ENCODE data around the gene LRRC61.

Gene LRRC61

DNA sequence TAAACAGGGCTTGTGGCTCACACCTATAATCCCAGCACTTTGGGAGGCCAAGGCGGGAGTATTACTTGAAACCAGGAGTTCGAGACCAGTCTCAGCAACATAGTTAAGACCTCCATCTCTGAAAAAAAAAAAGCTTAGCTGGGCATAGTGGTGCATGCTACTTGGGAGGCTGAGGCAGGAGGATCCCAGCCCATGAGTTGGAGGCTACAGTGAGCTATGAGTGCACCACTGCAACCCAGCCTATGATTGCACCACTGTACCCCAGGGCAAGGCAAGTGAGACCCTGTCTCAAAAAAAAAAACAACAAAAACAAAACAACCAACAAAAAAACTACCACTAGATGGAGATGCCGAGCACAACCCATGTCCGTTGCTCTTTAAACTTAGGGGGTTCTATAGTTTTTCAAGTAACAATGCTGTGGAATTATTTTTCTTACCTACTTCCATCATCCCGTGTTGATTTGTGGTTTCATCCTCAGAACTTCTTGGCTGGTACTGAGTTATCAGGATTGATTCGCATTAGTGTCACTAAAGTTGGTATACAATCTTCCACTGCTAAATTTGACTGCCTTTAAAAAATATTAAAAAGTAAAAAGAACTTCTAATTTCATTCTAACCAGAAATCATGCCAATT, 33.2 kb downstream of the LRRC61 start:
- no peak for DNase-seq (ENCODE audit: extremely low read depth, low read depth)

DNA sequence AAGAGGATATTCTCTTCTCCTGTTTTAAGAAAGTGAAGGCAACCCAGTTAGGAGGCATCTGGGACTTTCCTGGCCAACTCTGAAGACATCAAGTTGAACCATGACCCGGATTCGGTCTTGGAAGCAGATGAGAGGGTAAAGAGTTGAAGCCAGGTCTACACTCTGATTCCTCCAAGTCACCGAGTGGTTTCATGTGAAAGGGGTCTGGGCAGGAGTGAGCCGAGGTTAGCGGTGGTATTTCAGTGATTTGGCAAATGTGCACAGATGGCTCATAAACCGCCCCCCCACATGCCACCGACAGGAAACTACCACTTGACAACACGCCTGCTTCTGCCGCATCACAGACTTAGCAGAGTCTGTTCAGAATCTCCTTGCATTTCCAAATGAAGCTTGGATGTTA, 34.1 kb downstream of the LRRC61 start:
- TF ChIP-seq, protein P1, sequence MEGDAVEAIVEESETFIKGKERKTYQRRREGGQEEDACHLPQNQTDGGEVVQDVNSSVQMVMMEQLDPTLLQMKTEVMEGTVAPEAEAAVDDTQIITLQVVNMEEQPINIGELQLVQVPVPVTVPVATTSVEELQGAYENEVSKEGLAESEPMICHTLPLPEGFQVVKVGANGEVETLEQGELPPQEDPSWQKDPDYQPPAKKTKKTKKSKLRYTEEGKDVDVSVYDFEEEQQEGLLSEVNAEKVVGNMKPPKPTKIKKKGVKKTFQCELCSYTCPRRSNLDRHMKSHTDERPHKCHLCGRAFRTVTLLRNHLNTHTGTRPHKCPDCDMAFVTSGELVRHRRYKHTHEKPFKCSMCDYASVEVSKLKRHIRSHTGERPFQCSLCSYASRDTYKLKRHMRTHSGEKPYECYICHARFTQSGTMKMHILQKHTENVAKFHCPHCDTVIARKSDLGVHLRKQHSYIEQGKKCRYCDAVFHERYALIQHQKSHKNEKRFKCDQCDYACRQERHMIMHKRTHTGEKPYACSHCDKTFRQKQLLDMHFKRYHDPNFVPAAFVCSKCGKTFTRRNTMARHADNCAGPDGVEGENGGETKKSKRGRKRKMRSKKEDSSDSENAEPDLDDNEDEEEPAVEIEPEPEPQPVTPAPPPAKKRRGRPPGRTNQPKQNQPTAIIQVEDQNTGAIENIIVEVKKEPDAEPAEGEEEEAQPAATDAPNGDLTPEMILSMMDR (IDR thresholded peaks at IDR 0.05; ENCODE audit: low read depth, low read length, missing control alignments), result no peak
- no peak overlapping the region for H3K4me3 ChIP-seq (replicated peaks; ENCODE audit: low read depth, low read length)
- no peak for DNase-seq (ENCODE audit: extremely low read depth, low read depth)

More for the DNA sequence above, 33.2 kb downstream of the LRRC61 start:
- TF ChIP-seq, protein P1 (IDR thresholded peaks at IDR 0.05; ENCODE audit: low read depth, low read length, missing control alignments), result peak; percentile 68
- no peak overlapping the region for H3K4me3 ChIP-seq (replicated peaks; ENCODE audit: low read depth, low read length)

DNA sequence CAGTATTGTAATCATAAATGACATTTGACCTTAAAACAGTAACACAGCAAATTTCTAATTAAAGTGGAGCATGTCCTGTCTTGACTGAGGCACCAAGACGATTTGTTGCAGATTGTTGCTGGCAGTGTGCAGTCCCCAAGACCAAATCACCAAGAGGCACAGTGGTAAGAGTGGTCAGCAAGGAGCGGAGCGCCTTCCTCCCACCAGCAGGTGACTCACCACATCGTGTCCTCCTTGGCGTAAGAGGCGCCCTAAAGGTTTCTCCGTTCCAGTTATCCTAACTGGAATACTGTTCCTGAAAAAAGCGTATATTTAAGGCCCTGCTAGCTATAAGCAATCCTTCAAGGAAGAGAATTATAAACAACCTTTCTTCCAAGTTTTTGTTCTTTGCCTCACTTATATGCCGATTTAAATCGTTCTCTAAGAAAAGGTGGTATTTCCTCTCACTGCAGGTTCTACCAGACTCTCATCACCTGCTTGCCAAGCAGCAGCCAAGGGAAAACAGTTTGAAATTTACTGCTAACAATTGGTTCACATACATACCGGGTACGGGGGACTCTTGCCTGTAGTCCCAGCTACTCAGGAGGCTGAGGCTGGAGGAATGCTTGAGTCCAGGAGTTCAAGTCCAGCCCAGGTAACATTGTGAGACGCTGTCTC, 34.7 kb downstream of the LRRC61 start:
- DNase-seq (ENCODE audit: extremely low read depth, low read depth), result no peak
- TF ChIP-seq, protein P1 (IDR thresholded peaks at IDR 0.05; ENCODE audit: low read depth, low read length, missing control alignments), result no peak
- no peak overlapping the region for H3K4me3 ChIP-seq (replicated peaks; ENCODE audit: low read depth, low read length)

DNA sequence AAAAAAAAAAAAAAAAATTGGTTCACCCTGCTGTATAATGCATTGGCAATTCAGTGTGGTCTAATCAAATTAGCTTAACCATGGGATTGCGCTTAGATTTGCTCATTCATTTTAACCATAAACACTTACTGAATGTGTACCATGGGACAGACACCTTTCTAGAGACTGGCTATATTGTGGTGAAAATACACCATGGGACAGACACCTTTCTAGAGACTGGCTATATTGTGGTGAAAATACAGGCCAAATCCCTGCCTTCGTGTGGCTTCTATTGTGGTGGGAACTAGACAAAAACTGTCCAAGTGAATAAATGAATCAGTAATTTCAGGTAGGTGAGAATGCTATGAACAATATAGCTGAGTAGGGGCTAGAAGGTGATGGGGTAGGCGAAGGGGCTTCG, 35.3 kb downstream of the LRRC61 start:
- TF ChIP-seq, protein P1 (IDR thresholded peaks at IDR 0.05; ENCODE audit: low read depth, low read length, missing control alignments), result no peak
- H3K4me3 ChIP-seq (replicated peaks; ENCODE audit: low read depth, low read length), result no peak overlapping the region
- no peak for DNase-seq (ENCODE audit: extremely low read depth, low read depth)

DNA sequence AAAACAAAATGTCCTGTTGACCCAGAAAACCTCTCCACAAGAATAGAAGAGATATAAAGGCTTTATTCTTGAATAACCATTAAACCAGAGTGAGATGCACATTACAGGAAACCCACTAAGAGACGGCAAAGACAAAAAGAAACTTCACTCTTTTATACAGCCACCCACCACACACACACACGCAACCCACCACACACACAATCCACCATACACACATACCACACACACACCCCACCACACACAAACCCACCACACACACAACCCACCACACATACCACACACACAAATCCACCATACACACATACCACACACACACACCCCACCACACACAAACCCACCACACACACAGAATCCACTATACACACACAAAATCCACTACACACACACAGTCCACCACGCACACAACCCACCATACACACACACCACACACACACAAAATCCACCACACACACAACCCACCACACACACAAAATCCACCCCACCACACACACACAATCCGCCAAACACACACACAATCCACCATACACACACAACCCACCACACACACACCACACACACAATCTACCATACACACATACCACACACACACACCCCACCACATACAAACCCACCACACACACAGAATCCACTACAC, 36.0 kb downstream of the LRRC61 start:
- H3K4me3 ChIP-seq (replicated peaks; ENCODE audit: low read depth, low read length), result no peak overlapping the region
- TF ChIP-seq, protein P1 (IDR thresholded peaks at IDR 0.05; ENCODE audit: low read depth, low read length, missing control alignments), result no peak
- DNase-seq (ENCODE audit: extremely low read depth, low read depth), result no peak

DNA sequence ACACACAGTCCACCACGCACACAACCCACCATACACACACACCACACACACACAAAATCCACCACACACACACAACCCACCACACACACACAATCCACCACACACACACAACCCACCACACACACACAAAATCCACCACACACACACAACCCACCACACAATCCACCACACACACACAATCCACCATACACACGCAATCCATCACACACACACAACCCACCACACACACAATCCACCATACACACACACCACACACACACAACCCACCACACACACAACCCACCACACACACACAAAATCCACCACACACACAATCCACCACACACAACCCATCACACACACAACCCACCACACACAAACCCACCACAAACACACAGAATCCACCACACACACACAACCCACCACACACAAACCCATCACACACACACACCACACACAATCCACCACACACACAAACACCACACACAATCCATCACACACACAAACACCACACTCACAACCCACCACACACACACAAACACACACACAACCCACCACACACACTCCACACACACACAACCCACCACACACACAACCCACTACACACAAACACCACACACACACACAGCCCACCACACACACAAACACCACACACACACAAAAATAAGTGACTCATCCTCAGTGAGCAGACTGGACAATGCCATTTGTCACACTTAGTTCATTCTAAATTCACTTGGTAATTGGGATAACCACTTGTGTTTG, 36.6 kb downstream of the LRRC61 start:
- TF ChIP-seq, protein P1 (IDR thresholded peaks at IDR 0.05; ENCODE audit: low read depth, low read length, missing control alignments), result no peak
- H3K4me3 ChIP-seq (replicated peaks; ENCODE audit: low read depth, low read length), result no peak overlapping the region
- no peak for DNase-seq (ENCODE audit: extremely low read depth, low read depth)

Data from HFF-Myc (cell line).